ENCODE data around the gene ELMOD2. TPM values are rescaled to one million over a fixed set of nuclear protein-coding genes. Genes with fewer than 3 reads are reported as not detected.

The ELMOD2 gene
- total RNA-seq, 2 donors from 2014 or later, result 10.7 to 15.1 TPM

- H3K27me3 Mint-ChIP-seq, result peaks cover 18% of the 10 kb centered on the region
- no peak overlapping the region for H3K27ac Mint-ChIP-seq
- no peaks in the 10 kb centered on the region for H3K9me3 Mint-ChIP-seq
- peaks cover 10% of the 10 kb centered on the region for H3K36me3 Mint-ChIP-seq (ENCODE audit: low read depth)
- H3K4me1 Mint-ChIP-seq, result peaks cover 6% of the 10 kb centered on the region
- H3K4me3 Mint-ChIP-seq, result no peak overlapping the region
- no peak for ATAC-seq (replicated peaks)
Measured at GRCh38 chr4:140557831-140558435, 34.0 kb downstream of the ELMOD2 start.

DNA sequence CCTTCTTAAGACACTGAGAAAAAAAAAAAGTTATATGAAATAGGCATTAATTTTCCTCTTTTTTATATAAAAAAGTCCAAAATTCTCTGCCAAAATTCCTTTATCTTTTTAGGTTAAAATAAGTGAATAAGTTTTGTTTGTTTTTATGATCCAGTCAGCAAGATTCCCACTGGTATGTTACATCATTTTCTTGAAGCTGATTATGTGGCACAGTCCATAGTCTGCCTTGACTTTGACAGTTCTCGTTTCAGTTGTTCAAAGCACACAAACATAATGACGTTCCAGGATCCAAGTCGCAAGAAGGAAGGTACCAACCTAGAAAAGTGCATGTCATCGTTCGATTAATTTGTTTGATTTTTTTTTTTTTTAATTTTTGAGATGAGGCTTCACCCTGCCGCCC is 35.7 kb downstream of the ELMOD2 start:
- Mint-ChIP-seq H3K4me3 (no peak overlapping the region), H3K36me3 (ENCODE audit: low read depth) (no peaks in the 10 kb centered on the region), H3K27me3 (peaks cover 18% of the 10 kb centered on the region), H3K27ac (no peak overlapping the region), H3K4me1 (peaks cover 6% of the 10 kb centered on the region), H3K9me3 (no peaks in the 10 kb centered on the region)
- ATAC-seq (replicated peaks), result no peak

- Mint-ChIP-seq H3K9me3 (no peaks in the 10 kb centered on the region), H3K27ac (no peak within 1 kb of the TSS), H3K27me3 (peaks cover 48% of the 10 kb centered on the region), H3K4me3 (peak within 1 kb of the TSS; percentile 64), H3K4me1 (peaks cover 5% of the 10 kb centered on the region), H3K36me3 (ENCODE audit: low read depth) (no peaks in the 10 kb centered on the region)
- ATAC-seq (replicated peaks), result no peak
Measured at GRCh38 chr4:140568507-140569306, 44.7 kb downstream of the ELMOD2 start, which contains the start of gene UCP1. UCP1 (minus strand) TSS chr4:140568961; CDS start chr4:140568729, 232 bp downstream.

DNA sequence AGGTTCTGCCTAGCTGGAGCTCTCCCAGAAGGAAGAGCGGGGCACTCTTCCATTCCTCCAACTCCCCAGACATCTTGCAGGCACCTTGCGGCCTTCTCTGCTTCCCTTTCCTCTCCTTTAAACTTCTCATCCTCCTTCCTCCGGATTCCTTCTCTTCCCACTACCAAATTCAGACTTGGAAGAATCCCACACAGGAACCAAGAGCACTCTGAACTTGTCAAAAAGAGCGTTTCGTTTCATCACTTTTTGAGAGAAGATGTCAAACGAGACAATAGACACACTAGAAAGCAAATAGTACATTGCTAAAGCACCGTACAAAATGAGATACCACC is 45.3 kb downstream of the ELMOD2 start:
- Mint-ChIP-seq H3K9me3 (no peaks in the 10 kb centered on the region), H3K36me3 (ENCODE audit: low read depth) (no peaks in the 10 kb centered on the region), H3K27ac (no peak overlapping the region), H3K27me3 (peaks cover 48% of the 10 kb centered on the region), H3K4me1 (peaks cover 5% of the 10 kb centered on the region), H3K4me3 (peak overlapping the region; percentile 64)
- no peak for ATAC-seq (replicated peaks)

DNA sequence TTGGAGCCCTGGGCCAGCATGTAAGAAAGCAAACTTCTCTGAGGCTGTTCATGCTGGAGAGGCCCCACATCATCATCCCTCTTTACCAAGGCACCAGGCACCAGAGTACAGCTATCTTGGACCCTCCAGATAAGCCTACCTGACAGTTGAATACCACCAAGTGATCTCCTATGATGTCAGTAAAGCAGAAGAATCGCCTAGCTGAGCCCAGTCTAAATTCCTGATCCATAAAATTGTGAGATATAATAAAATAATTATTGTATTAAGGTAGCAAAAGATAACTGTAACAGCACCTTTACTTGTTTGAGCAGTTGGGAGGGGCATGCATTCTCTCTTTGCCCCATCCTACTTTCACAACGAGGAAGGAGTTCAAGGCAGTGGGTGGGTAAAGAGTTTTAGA is 47.7 kb downstream of the ELMOD2 start:
- H3K4me1 Mint-ChIP-seq, result peaks cover 5% of the 10 kb centered on the region
- H3K27me3 Mint-ChIP-seq, result peaks cover 52% of the 10 kb centered on the region
- H3K9me3 Mint-ChIP-seq, result no peaks in the 10 kb centered on the region
- no peaks in the 10 kb centered on the region for H3K36me3 Mint-ChIP-seq (ENCODE audit: low read depth)
- no peak overlapping the region for H3K4me3 Mint-ChIP-seq
- ATAC-seq (replicated peaks), result no peak
- no peak overlapping the region for H3K27ac Mint-ChIP-seq

GRCh38 chr4:140575489-140575888 is 51.5 kb downstream of the ELMOD2 start:
- Mint-ChIP-seq H3K9me3 (no peaks in the 10 kb centered on the region), H3K4me3 (no peak overlapping the region), H3K4me1 (no peaks in the 10 kb centered on the region), H3K27ac (no peak overlapping the region), H3K27me3 (peaks cover 45% of the 10 kb centered on the region), H3K36me3 (ENCODE audit: low read depth) (no peaks in the 10 kb centered on the region)
- ATAC-seq (replicated peaks), result no peak

DNA sequence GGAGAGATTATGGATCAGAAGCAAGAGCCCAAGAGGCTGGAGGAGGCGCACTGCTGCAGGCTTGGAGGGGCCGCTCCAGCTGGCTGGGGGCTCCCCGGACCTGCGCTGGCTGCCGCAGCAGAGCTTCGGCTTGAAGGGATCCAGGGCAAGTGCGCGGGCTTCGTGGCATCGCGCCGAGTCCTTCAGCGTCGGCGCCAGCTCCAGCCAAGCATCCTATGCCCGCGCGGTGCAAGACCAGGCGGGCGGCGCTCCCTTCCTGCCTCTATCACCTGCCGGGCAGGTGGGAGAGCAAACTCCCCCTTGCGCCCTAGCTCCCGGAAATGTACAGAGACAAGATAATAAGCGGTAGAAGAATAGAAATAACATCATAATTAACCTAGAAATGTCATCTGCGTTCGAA is 55.3 kb downstream of the ELMOD2 start:
- Mint-ChIP-seq H3K36me3 (ENCODE audit: low read depth) (no peaks in the 10 kb centered on the region), H3K4me1 (no peaks in the 10 kb centered on the region), H3K4me3 (no peak overlapping the region), H3K27ac (no peak overlapping the region), H3K9me3 (no peaks in the 10 kb centered on the region), H3K27me3 (peaks cover 25% of the 10 kb centered on the region)
- no peak for ATAC-seq (replicated peaks)

GRCh38 chr4:140581078-140581477 is 57.1 kb downstream of the ELMOD2 start:
- Mint-ChIP-seq H3K4me1 (no peaks in the 10 kb centered on the region), H3K4me3 (no peak overlapping the region), H3K36me3 (ENCODE audit: low read depth) (no peaks in the 10 kb centered on the region), H3K27ac (no peak overlapping the region), H3K27me3 (peaks cover 22% of the 10 kb centered on the region), H3K9me3 (no peaks in the 10 kb centered on the region)
- ATAC-seq (replicated peaks), result no peak

DNA sequence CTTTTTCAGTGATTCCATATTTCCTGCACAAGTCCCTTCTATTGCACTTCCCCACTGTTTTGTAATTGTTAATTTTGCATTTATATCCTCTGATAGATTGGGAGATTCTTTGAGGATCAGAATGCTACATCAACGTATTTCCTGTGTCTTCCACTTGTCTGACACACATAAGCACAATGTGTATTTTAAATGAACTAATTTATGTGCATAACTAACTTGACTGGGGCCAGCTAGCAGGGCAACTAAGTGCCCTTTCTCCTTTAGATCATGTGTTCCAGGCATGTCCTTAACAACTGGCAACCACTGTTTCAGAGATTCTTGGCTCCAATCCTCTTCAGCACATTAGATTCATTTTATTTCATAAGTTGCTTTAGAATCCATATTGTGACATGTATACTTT is 60.5 kb downstream of the ELMOD2 start:
- H3K36me3 Mint-ChIP-seq (ENCODE audit: low read depth), result no peaks in the 10 kb centered on the region
- H3K27ac Mint-ChIP-seq, result no peak overlapping the region

GRCh38 chr4:140595065-140595464 is 71.1 kb downstream of the ELMOD2 start:
- H3K36me3 Mint-ChIP-seq (ENCODE audit: low read depth), result no peaks in the 10 kb centered on the region
- no peak overlapping the region for H3K4me3 Mint-ChIP-seq
- no peak for ATAC-seq (replicated peaks)
- H3K27ac Mint-ChIP-seq, result no peak overlapping the region
- H3K9me3 Mint-ChIP-seq, result peaks cover 4% of the 10 kb centered on the region
- H3K27me3 Mint-ChIP-seq, result peaks cover 40% of the 10 kb centered on the region
- no peaks in the 10 kb centered on the region for H3K4me1 Mint-ChIP-seq

More for the DNA sequence above, 60.5 kb downstream of the ELMOD2 start:
- H3K4me3 Mint-ChIP-seq, result no peak overlapping the region
- H3K27me3 Mint-ChIP-seq, result no peaks in the 10 kb centered on the region
- H3K9me3 Mint-ChIP-seq, result no peaks in the 10 kb centered on the region
- ATAC-seq (replicated peaks), result no peak
- no peaks in the 10 kb centered on the region for H3K4me1 Mint-ChIP-seq

GRCh38 chr4:140600408-140600807 is 76.4 kb downstream of the ELMOD2 start:
- Mint-ChIP-seq H3K4me3 (no peak overlapping the region), H3K27ac (no peak overlapping the region), H3K27me3 (peaks cover 23% of the 10 kb centered on the region), H3K4me1 (no peaks in the 10 kb centered on the region), H3K9me3 (no peaks in the 10 kb centered on the region), H3K36me3 (ENCODE audit: low read depth) (no peaks in the 10 kb centered on the region)
- ATAC-seq (replicated peaks), result no peak

- Mint-ChIP-seq H3K4me3 (no peak overlapping the region), H3K9me3 (no peaks in the 10 kb centered on the region), H3K4me1 (no peaks in the 10 kb centered on the region), H3K27ac (no peak overlapping the region), H3K36me3 (ENCODE audit: low read depth) (no peaks in the 10 kb centered on the region), H3K27me3 (peaks cover 33% of the 10 kb centered on the region)
- no peak for ATAC-seq (replicated peaks)
Measured at GRCh38 chr4:140602714-140603113, 78.7 kb downstream of the ELMOD2 start.

GRCh38 chr4:140603286-140603685 is 79.3 kb downstream of the ELMOD2 start:
- H3K9me3 Mint-ChIP-seq, result no peaks in the 10 kb centered on the region
- no peaks in the 10 kb centered on the region for H3K36me3 Mint-ChIP-seq (ENCODE audit: low read depth)
- ATAC-seq (replicated peaks), result no peak
- H3K27me3 Mint-ChIP-seq, result peaks cover 31% of the 10 kb centered on the region
- H3K4me1 Mint-ChIP-seq, result no peaks in the 10 kb centered on the region
- H3K4me3 Mint-ChIP-seq, result no peak overlapping the region
- no peak overlapping the region for H3K27ac Mint-ChIP-seq
